ENCODE measurements around the gene CHAC1.
"Not testable (repeated sequence)": the region's sequence is repeated elsewhere in the genome, so short reads cannot be mapped to it uniquely, and the experiment has no call there.

CHAC1 gene

GRCh38 chr15:40953713-40954074 lies 423 bp downstream of the CHAC1 start:
- H3K4me3 ChIP-seq (ENCODE audit: low read length) = peak overlapping the region; percentile 75
- DNase-seq (ENCODE audit: low read depth, low spot score) = no peak

- H3K4me3 ChIP-seq (ENCODE audit: low read length) = peak overlapping the region; percentile 75
- DNase-seq (ENCODE audit: low read depth, low spot score) = not testable (repeated sequence)
These were observed 1.0 kb downstream of the CHAC1 start for GRCh38 chr15:40954158-40954848.

GRCh38 chr15:40955141-40955903 lies 2.1 kb downstream of the CHAC1 start:
- DNase-seq (ENCODE audit: low read depth, low spot score) = no peak
- no peak overlapping the region for H3K4me3 ChIP-seq (ENCODE audit: low read length)

GRCh38 chr15:40955930-40956540 lies 2.8 kb downstream of the CHAC1 start:
- no peak for DNase-seq (ENCODE audit: low read depth, low spot score)
- H3K4me3 ChIP-seq (ENCODE audit: low read length) = no peak overlapping the region

GRCh38 chr15:40956541-40956982 lies 3.3 kb downstream of the CHAC1 start:
- H3K4me3 ChIP-seq (ENCODE audit: low read length) = no peak overlapping the region
- no peak for DNase-seq (ENCODE audit: low read depth, low spot score)

GRCh38 chr15:40957041-40957555 lies 3.8 kb downstream of the CHAC1 start:
- DNase-seq (ENCODE audit: low read depth, low spot score) = no peak
- H3K4me3 ChIP-seq (ENCODE audit: low read length) = no peak overlapping the region

- H3K4me3 ChIP-seq (ENCODE audit: low read length) = no peak overlapping the region
- DNase-seq (ENCODE audit: low read depth, low spot score) = no peak
These were observed 4.3 kb downstream of the CHAC1 start for GRCh38 chr15:40957581-40958051.

GRCh38 chr15:40958146-40958545 lies 4.9 kb downstream of the CHAC1 start:
- no peak overlapping the region for H3K4me3 ChIP-seq (ENCODE audit: low read length)
- DNase-seq (ENCODE audit: low read depth, low spot score) = no peak

GRCh38 chr15:40958723-40959122 lies 5.5 kb downstream of the CHAC1 start:
- no peak for DNase-seq (ENCODE audit: low read depth, low spot score)
- H3K4me3 ChIP-seq (ENCODE audit: low read length) = no peak overlapping the region

GRCh38 chr15:40959331-40960141 lies 6.3 kb downstream of the CHAC1 start:
- DNase-seq (ENCODE audit: low read depth, low spot score) = no peak

GRCh38 chr15:40960151-40960885 lies 7.0 kb downstream of the CHAC1 start:
- DNase-seq (ENCODE audit: low read depth, low spot score) = no peak
- H3K4me3 ChIP-seq (ENCODE audit: low read length) = no peak overlapping the region

More at GRCh38 chr15:40959331-40960141, 6.3 kb downstream of the CHAC1 start:
- H3K4me3 ChIP-seq (ENCODE audit: low read length) = no peak overlapping the region

GRCh38 chr15:40960925-40961324 lies 7.7 kb downstream of the CHAC1 start:
- no peak for DNase-seq (ENCODE audit: low read depth, low spot score)
- no peak overlapping the region for H3K4me3 ChIP-seq (ENCODE audit: low read length)

GRCh38 chr15:40961740-40962139 lies 8.5 kb downstream of the CHAC1 start:
- DNase-seq (ENCODE audit: low read depth, low spot score); H3K4me3 ChIP-seq (ENCODE audit: low read length): not testable (repeated sequence)

GRCh38 chr15:40962317-40962716 lies 9.0 kb downstream of the CHAC1 start:
- H3K4me3 ChIP-seq (ENCODE audit: low read length); DNase-seq (ENCODE audit: low read depth, low spot score): not testable (repeated sequence)

GRCh38 chr15:40963201-40963600 lies 9.9 kb downstream of the CHAC1 start:
- DNase-seq (ENCODE audit: low read depth, low spot score) = no peak

GRCh38 chr15:40964006-40964405 lies 10.7 kb downstream of the CHAC1 start:
- H3K4me3 ChIP-seq (ENCODE audit: low read length) = no peak overlapping the region
- no peak for DNase-seq (ENCODE audit: low read depth, low spot score)

More at GRCh38 chr15:40963201-40963600, 9.9 kb downstream of the CHAC1 start:
- H3K4me3 ChIP-seq (ENCODE audit: low read length) = no peak overlapping the region

- no peak for DNase-seq (ENCODE audit: low read depth, low spot score)
- no peak overlapping the region for H3K4me3 ChIP-seq (ENCODE audit: low read length)
These were observed 11.4 kb downstream of the CHAC1 start for GRCh38 chr15:40964634-40965033.

- DNase-seq (ENCODE audit: low read depth, low spot score) = no peak
- H3K4me3 ChIP-seq (ENCODE audit: low read length) = no peak overlapping the region
These were observed 15.2 kb downstream of the CHAC1 start for GRCh38 chr15:40968290-40969085.
